Activated T-cell treated with anti-CD3 and anti-CD28 coated beads, Interleukin-2, amount 50 U/mL, for 1 hour (primary cell): ENCODE measurements around the gene TSPO2.
A peak's percentile ranks its signal among the peaks of the same experiment; 100 is the strongest.
"Not testable (repeated sequence)": the region's sequence is repeated elsewhere in the genome, so short reads cannot be mapped to it uniquely, and the experiment has no call there.

ENCODE experiments used
- DNase-seq: peaks from one replicate; pipeline ENCODE4 v3.0.0-alpha.2; 2020

Gene TSPO2, protein sequence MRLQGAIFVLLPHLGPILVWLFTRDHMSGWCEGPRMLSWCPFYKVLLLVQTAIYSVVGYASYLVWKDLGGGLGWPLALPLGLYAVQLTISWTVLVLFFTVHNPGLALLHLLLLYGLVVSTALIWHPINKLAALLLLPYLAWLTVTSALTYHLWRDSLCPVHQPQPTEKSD

GRCh38 chr6:41042226-41043055, at the start of gene TSPO2:
Gene TSPO2, plus strand, starts transcription at chr6:41042467. Its CDS starts 519 bp downstream, at chr6:41042986.
- DNase-seq: no peak

DNA sequence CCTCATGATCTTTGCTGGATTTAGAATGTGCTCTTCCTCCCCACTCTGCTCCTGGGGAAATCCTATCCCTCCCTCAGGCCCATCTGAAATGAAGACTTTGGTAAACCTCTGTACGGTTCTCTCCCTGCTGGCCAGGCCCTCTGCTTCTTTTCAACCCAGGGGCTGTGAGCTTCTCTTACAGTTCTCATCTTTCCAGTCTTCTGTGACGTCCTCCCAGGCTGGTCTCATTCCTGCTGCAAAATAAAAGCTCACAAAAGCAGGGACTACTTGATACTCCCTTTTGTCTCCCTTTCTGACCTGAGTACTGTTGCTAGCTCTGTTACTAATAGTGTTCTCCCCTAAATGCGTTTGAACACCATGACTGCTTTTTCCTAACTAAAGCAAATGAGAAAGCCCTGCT, 49.5 kb upstream of the TSPO2 start:
- DNase-seq: no peak

GRCh38 chr6:40996591-40997233, 45.6 kb upstream of the TSPO2 start:
- DNase-seq: no peak

GRCh38 chr6:40997234-40997957, 44.9 kb upstream of the TSPO2 start:
- no peak for DNase-seq

GRCh38 chr6:40998661-40999060, 43.6 kb upstream of the TSPO2 start:
- DNase-seq: no peak

GRCh38 chr6:40999569-40999968, 42.7 kb upstream of the TSPO2 start:
- DNase-seq: no peak

DNA sequence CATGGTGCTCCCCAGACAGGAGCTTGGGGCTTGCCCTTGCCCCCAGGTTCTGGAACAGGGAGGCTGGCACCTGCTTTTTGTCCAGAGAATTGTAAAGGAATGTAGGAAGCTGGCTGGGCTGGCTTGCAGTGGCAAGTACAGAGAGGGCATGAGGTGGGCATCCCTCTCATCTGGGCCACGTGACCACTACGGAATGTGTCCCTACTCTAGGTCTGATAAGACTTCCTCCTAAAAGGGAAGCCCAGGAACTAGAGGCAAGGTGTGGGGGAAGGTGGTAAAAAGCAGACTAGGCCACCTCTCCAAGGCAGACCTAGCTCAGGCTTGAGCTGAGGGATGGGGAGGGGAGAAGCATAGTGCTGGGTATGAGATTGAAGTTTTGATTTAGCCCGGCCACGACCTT, 42.0 kb upstream of the TSPO2 start:
- no peak for DNase-seq

DNA sequence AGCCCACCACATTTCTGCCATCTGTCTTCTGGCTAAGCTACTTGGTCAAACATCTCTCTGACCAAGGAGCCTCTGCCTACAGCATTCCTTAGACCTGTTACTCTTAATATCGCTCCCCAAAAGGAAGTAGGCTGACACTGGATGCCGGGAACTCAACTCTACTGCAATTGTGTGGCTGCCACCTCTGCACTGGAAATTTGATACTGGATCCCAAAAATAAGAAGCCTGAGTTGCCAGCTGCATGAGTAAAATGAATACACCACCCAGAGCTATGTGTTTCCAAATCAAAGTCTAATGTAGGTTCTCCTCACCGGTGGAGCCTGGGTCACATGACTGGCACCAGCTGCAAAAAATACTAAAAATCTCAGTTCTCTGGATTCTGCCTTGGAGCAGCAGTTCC, 40.1 kb upstream of the TSPO2 start:
- DNase-seq: no peak

- DNase-seq: peak; percentile 37
These were observed 36.0 kb upstream of the TSPO2 start for GRCh38 chr6:41006217-41006616.

- DNase-seq: not testable (repeated sequence)
These were observed 35.3 kb upstream of the TSPO2 start for GRCh38 chr6:41006980-41007379.

GRCh38 chr6:41008011-41008410, 34.3 kb upstream of the TSPO2 start:
- DNase-seq: no peak

DNA sequence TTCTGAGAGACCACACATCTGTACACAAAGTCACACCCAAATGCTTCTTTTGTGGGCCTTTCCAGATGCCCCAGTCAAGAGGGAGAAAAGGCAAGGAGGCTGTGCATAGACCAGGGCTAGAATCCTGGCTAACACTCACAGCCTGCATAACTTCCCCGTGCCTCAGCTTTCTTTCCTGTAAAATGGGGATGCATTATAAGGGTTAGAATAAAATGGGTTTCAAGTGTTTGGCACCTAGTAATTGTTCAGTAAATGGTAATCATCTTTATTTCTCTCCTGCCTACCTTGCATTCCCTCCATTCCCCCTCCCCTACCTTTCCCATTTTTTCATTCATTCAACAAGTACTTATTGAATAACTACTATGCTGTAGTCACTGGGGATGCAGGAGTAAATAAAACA, 32.6 kb upstream of the TSPO2 start:
- DNase-seq: no peak

- DNase-seq: no peak
These were observed 30.6 kb upstream of the TSPO2 start for GRCh38 chr6:41011673-41012072.

DNA sequence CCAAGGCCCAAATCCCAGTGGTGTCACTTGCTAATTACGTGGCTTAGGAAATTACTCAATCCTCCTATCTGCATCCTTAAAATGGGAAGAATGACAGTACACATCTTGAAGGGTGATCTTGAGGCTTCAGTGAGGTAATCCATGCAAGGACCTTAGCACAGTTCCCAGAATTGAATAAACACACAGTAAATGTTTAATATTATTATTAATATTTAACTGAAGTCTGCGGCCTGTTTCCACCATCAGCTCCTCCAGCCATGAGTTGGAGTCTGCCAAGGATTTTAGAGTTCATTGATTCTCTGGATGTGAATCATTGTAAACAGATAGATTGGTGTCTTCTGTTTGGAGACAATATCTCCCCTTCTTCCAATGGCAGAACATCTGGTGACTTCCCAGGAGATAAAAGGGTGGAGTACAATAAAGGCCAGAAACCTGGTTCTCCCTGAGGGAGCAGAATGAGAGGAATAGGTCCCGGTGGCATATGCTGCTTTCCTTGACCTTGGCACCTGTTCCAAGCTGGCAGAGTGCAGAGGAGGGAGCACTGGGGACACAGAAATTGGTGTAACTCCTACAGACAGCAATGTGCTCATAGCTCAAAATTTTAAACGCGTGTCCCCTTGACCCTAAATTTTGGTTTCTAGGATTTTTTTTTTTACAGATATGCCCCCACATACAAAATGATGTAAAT, 28.7 kb upstream of the TSPO2 start:
- no peak for DNase-seq

- DNase-seq: no peak
These were observed 27.5 kb upstream of the TSPO2 start for GRCh38 chr6:41014780-41015179.

GRCh38 chr6:41015860-41016259, 26.4 kb upstream of the TSPO2 start:
- DNase-seq: not testable (repeated sequence)

DNA sequence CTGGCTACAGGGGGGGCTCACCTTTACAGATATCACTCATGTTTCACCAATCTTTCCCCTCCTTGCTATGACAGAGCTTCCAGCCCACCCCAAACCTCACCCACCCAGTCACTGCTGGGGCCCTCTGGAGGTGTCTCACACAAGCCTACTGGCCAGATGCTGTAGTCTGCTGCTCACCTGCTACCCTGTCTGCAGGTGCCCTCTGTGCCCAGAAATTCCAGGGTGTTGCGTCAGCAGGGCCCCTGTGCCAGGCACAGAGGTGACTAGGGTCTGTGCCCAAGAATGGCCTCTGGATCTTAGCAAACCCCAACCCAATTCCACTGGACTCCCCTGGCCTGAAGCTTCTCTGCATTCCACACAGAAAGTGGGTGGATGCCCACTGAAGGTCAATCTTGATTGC, 24.6 kb upstream of the TSPO2 start:
- DNase-seq: no peak

DNA sequence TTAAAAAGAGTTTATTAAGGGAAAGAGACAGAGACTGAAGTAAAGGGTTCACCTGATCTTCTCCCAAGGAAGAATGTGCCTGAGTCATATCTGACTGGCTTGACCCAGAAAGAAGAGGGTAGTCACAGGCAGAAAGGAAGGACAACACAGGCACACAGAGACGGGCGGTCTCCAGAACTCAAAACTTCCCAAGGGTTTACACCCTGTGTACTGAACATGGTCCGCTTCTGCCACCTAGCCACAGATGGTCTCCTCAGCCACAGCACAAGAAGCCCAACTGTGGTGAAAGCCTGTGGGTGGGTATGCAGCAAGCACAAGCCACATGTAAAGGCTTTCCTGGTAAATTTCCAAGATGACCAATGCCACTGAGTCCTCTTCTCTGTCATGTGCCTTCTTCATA, 20.4 kb upstream of the TSPO2 start:
- no peak for DNase-seq

DNA sequence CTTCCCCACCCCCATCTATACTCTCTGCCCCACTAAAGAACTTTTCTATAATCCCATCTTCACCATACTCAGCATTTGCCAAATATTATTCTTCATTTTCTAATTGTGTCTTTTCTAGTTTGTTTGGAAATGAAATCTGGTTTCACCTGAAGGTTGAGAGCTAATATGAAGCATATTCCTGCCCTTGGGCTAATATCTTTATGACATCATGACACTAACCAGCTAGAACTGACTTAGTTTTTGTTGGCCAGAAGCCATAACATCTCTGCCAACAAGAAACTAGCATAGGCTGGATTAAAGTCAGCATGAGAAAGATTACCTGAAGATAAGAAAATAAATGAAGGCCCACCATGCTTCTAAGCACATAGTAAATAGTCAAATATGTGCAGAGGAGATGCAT, 20.0 kb upstream of the TSPO2 start:
- no peak for DNase-seq

DNA sequence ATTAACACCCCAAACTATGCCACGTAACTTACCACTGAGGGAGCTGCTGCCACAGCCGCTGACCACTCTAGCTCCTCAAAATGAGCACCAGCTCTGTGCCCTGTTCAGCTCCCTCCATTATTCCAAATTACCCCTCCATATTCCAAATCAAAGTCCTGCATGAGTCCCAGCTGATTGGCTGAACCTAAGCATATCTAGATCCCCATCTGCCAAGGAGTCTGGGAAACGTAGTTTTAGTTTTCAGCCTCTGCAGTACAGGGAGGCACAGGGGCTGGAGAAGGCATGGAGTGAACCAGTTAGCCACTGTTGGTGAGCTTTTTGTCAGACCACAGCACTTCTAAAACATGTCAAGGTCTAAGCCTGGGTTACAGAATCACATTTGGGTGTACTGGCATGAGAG, 19.2 kb upstream of the TSPO2 start:
- DNase-seq: no peak

- DNase-seq: no peak
These were observed 16.2 kb upstream of the TSPO2 start for GRCh38 chr6:41025966-41026530.

- no peak for DNase-seq
These were observed 15.0 kb upstream of the TSPO2 start for GRCh38 chr6:41027241-41027640.
